ENCODE data around the gene RBP5.

Gene RBP5

GRCh38 chr12:7155471-7156034, 26.9 kb upstream of the RBP5 start:
- H3K4me3 ChIP-seq (ENCODE audit: low read length): no peak overlapping the region
- TF ChIP-seq CTCF (conservative IDR thresholded peaks at IDR 0.05; ENCODE audit: low read depth, low read length): no peak
- DNase-seq (ENCODE audit: low read depth): no peak

GRCh38 chr12:7154901-7155470, 26.3 kb upstream of the RBP5 start:
- DNase-seq (ENCODE audit: low read depth): no peak
- TF ChIP-seq CTCF (conservative IDR thresholded peaks at IDR 0.05; ENCODE audit: low read depth, low read length): no peak
- no peak overlapping the region for H3K4me3 ChIP-seq (ENCODE audit: low read length)

GRCh38 chr12:7154042-7154441, 25.4 kb upstream of the RBP5 start:
- no peak for DNase-seq (ENCODE audit: low read depth)
- no peak for TF ChIP-seq CTCF (conservative IDR thresholded peaks at IDR 0.05; ENCODE audit: low read depth, low read length)
- no peak overlapping the region for H3K4me3 ChIP-seq (ENCODE audit: low read length)

- no peak overlapping the region for H3K4me3 ChIP-seq (ENCODE audit: low read length)
- no peak for TF ChIP-seq CTCF (conservative IDR thresholded peaks at IDR 0.05; ENCODE audit: low read depth, low read length)
- no peak for DNase-seq (ENCODE audit: low read depth)
Measured at GRCh38 chr12:7152818-7153217, 24.1 kb upstream of the RBP5 start.

GRCh38 chr12:7151532-7151931, 22.8 kb upstream of the RBP5 start:
- no peak for TF ChIP-seq CTCF (conservative IDR thresholded peaks at IDR 0.05; ENCODE audit: low read depth, low read length)
- H3K4me3 ChIP-seq (ENCODE audit: low read length): no peak overlapping the region
- no peak for DNase-seq (ENCODE audit: low read depth)

GRCh38 chr12:7150841-7151240, 22.2 kb upstream of the RBP5 start:
- no peak overlapping the region for H3K4me3 ChIP-seq (ENCODE audit: low read length)
- DNase-seq (ENCODE audit: low read depth): no peak
- TF ChIP-seq CTCF (conservative IDR thresholded peaks at IDR 0.05; ENCODE audit: low read depth, low read length): no peak

GRCh38 chr12:7150356-7150755, 21.7 kb upstream of the RBP5 start:
- H3K4me3 ChIP-seq (ENCODE audit: low read length): no peak overlapping the region
- no peak for TF ChIP-seq CTCF (conservative IDR thresholded peaks at IDR 0.05; ENCODE audit: low read depth, low read length)
- DNase-seq (ENCODE audit: low read depth): no peak
